ENCODE results near the gene APOF. TPM values are rescaled to one million over a fixed set of nuclear protein-coding genes. Genes with fewer than 3 reads are reported as not detected.
"Not testable (repeated sequence)": the region's sequence is repeated elsewhere in the genome, so short reads cannot be mapped to it uniquely, and the experiment has no call there.

The APOF gene
- total and polyA plus RNA-seq, 10 donors: not detected

GRCh38 chr12:56326126-56326525, 36.5 kb downstream of the APOF start:
- peaks cover 0 to 78% (median 72%) of the 10 kb centered on the region in 6 donors for H3K36me3 ChIP-seq
- no peaks in the 10 kb centered on the region for H3K9me3 ChIP-seq
- no peak overlapping the region for H3K27ac ChIP-seq
- H3K27me3 ChIP-seq (replicated peaks in 1 of 7): no peaks in the 10 kb centered on the region
- intact Hi-C loops (cut with DNase I; ENCODE audit: low total_unique reads): no loop called here
- TF ChIP-seq, protein P1, sequence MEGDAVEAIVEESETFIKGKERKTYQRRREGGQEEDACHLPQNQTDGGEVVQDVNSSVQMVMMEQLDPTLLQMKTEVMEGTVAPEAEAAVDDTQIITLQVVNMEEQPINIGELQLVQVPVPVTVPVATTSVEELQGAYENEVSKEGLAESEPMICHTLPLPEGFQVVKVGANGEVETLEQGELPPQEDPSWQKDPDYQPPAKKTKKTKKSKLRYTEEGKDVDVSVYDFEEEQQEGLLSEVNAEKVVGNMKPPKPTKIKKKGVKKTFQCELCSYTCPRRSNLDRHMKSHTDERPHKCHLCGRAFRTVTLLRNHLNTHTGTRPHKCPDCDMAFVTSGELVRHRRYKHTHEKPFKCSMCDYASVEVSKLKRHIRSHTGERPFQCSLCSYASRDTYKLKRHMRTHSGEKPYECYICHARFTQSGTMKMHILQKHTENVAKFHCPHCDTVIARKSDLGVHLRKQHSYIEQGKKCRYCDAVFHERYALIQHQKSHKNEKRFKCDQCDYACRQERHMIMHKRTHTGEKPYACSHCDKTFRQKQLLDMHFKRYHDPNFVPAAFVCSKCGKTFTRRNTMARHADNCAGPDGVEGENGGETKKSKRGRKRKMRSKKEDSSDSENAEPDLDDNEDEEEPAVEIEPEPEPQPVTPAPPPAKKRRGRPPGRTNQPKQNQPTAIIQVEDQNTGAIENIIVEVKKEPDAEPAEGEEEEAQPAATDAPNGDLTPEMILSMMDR (IDR thresholded peaks at IDR 0.05 in 8 of 11, conservative IDR thresholded peaks at IDR 0.05 in 3 of 11): no peak
- no peak for TF ChIP-seq POLR2AphosphoS5 (IDR thresholded peaks at IDR 0.05)
- 96 to 97% (median 97%) methylated on average over 8 of the region's 8 CpGs for WGBS, 5 donors
- H3K4me3 ChIP-seq: no peak overlapping the region
- no peaks in the 10 kb centered on the region for H3K4me1 ChIP-seq
- peak; percentile 58 for DNase-seq

- H3K27ac ChIP-seq: no peak overlapping the region
- H3K9me3 ChIP-seq: no peaks in the 10 kb centered on the region
- peaks cover 0 to 97% (median 87%) of the 10 kb centered on the region in 6 donors for H3K36me3 ChIP-seq
- TF ChIP-seq POLR2A (IDR thresholded peaks at IDR 0.05) (no peak), POLR2AphosphoS5 (IDR thresholded peaks at IDR 0.05) (no peak)
- TF ChIP-seq, protein P1 (IDR thresholded peaks at IDR 0.05 in 8 of 11, conservative IDR thresholded peaks at IDR 0.05 in 3 of 11): no peak
- H3K4me1 ChIP-seq: no peaks in the 10 kb centered on the region
- H3K27me3 ChIP-seq (replicated peaks in 1 of 7): no peaks in the 10 kb centered on the region
- no peak overlapping the region for H3K4me3 ChIP-seq
- DNase-seq: peak; percentile 9
- intact Hi-C loops (cut with DNase I; ENCODE audit: low total_unique reads): no loop called here
- WGBS, 5 donors: 91 to 95% (median 93%) methylated on average over 6 of the region's 6 CpGs
Observed at GRCh38 chr12:56324206-56324605, 38.5 kb downstream of the APOF start.

DNA sequence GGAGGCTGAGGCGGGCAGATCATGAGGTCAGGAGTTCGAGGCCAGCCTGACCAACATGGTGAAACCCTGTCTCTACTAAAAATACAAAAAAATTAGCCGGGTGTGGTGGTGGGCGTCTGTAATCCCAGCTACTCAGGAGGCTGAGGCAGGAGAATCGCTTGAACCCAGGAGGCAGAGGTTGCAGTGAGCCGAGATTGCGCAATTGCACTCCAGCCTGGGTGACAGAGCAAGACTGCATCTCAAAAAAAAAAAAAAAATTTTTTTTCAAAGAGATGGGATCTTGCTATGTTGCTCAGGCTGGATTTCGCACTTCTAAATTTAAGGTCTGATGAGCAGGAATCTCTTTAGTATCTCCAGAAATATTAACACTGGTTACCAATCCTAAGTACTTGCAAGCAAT, 41.0 kb downstream of the APOF start:
- intact Hi-C loops (cut with DNase I; ENCODE audit: low total_unique reads); H3K4me1 ChIP-seq; H3K27ac ChIP-seq; H3K27me3 ChIP-seq (replicated peaks in 1 of 7); DNase-seq; H3K9me3 ChIP-seq; H3K4me3 ChIP-seq: not testable (repeated sequence)
- peaks cover 0 to 90% (median 72%) of the 10 kb centered on the region in 6 donors for H3K36me3 ChIP-seq
- WGBS, 5 donors: 89 to 96% (median 93%) methylated on average over 8 of the region's 8 CpGs

GRCh38 chr12:56321027-56321426, 41.6 kb downstream of the APOF start:
- intact Hi-C loops (cut with DNase I; ENCODE audit: low total_unique reads): no loop called here
- no peaks in the 10 kb centered on the region for H3K9me3 ChIP-seq
- no peak overlapping the region for H3K4me3 ChIP-seq
- WGBS, 5 donors: 63 to 95% (median 84%) methylated on average over 2 of the region's 2 CpGs
- peaks cover 3 to 12% (median 7%) of the 10 kb centered on the region in 6 donors for H3K4me1 ChIP-seq
- H3K27me3 ChIP-seq (replicated peaks in 1 of 7): no peaks in the 10 kb centered on the region
- H3K36me3 ChIP-seq: peaks cover 0 to 84% (median 66%) of the 10 kb centered on the region in 6 donors
- TF ChIP-seq, protein P1 (IDR thresholded peaks at IDR 0.05 in 8 of 11, conservative IDR thresholded peaks at IDR 0.05 in 3 of 11): no peak
- TF ChIP-seq POLR2A (IDR thresholded peaks at IDR 0.05) (no peak), POLR2AphosphoS5 (IDR thresholded peaks at IDR 0.05) (no peak)
- no peak for DNase-seq
- H3K27ac ChIP-seq: no peak overlapping the region

DNA sequence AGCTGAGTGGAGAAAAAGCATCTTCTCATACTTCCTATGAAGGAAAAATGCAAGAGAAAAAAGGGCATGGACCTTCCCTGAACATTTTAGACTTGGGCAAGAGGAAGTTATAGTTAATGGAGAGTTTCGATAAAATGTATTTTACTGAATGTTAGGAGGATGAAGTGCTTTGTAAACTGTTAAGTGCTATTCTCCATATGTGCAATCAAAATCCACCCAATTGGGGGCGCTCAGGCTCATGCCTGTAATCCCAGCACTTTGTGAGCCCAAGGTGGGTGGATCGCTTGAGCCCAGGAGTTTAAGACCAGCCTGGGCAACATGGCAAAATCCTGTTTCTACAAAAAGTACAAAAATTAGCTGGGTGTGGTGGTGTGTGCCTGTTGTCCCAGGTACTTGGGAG, 45.0 kb downstream of the APOF start:
- DNase-seq: no peak
- TF ChIP-seq POLR2A (IDR thresholded peaks at IDR 0.05) (no peak), POLR2AphosphoS5 (IDR thresholded peaks at IDR 0.05) (no peak)
- TF ChIP-seq, protein P1 (IDR thresholded peaks at IDR 0.05 in 8 of 11, conservative IDR thresholded peaks at IDR 0.05 in 3 of 11): no peak
- Histone ChIP-seq H3K4me1 (peaks cover 6 to 30% (median 21%) of the 10 kb centered on the region in 6 donors), H3K27me3 (replicated peaks in 1 of 7) (no peaks in the 10 kb centered on the region), H3K27ac (no peak overlapping the region), H3K4me3 (no peak overlapping the region), H3K36me3 (peaks cover 0 to 71% (median 38%) of the 10 kb centered on the region in 6 donors), H3K9me3 (no peaks in the 10 kb centered on the region)
- intact Hi-C loops (cut with DNase I; ENCODE audit: low total_unique reads): no loop called here
- WGBS, 5 donors: 92 to 100% (median 96%) methylated on average over 3 of the region's 3 CpGs
